ENCODE data around the gene PLCB1.
"Not testable (repeated sequence)": the region's sequence is repeated elsewhere in the genome, so short reads cannot be mapped to it uniquely, and the experiment has no call there.

The PLCB1 gene

DNA sequence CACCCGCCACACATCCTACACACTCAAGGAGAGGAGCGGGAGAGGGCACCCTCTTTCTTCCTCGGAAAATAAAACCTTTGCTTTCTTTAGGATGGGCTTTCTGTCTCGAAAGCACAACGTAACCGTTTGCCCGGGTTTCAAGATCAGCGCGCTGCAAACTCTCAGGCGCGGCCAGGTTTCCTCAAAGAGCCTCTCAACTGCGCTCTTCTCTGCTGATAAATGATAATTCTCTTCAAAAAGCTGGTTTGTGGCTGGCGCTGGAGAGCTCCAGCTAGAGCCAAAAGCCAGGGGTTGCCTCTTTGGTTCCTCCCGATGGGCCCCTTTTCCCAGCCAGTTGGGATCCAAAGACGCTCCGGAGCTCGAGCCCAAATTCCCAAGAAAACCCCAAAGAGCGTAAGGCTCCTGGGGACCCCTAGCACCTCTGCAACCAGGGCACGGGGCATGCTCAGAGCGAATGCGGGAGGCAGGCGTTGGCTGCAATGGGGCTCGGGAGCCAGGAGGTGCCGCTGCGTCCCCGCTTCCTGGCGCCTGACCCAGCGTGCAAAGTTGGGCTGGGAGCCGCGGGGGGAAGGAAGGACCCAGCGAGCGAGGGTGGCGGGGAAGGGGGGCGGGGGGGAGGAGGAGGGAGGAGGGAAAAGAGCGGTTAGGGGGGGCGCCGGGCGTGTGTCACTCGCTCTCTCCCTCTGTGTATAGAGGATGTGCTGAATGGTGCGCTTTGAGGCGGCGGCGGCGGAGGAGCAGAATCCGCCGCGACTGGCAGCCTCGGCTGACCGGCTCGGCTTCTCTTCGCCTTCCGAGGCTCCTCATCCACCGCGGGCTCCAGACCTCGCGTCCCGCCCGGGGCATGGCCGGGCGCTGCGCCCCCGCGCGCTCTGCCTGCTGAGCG lies at the start of gene PLCB1:
Gene PLCB1 (plus strand): TSS at position 669 of the 886 bp plus-strand sequence. CDS start 386 bp downstream, outside the sequence.
- DNase-seq: no peak

DNA sequence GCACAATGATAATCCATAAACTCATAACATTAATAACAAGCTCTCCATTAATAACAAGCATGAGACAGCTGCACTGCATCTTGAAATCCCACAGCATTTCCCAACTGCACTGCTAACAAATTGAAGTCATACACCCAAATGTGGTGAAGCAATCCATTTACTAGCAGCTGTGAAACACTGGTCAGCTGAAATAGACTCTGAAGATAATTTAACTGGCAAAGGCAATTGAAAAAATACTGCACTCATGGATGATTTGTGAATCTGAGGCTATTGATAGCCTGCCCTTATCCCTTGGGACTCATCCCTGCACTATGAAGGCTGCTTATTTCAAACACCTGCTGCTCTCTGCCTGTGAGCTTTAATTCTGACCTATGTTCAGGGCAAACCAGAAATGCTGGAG lies 49.1 kb upstream of the PLCB1 start:
- DNase-seq: no peak

DNA sequence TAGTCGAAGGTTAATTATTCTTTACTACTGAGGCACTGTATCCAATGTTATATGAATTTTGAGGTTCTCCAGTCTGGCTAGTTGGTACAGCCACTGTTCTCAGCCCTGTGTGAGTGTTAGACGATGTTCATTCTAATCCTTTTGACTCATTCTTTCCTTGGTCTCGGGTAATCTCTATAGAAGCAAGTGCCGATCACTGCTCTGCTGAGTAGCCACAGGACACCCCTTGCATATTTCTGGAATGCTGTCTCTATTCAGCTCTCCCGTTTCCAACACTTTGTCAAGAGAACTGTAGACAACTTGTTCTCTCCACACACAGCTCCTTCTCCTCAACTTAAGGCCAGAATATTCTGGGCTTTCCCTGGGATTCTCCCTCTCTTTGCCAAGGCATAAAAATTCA lies 42.4 kb upstream of the PLCB1 start:
- DNase-seq: no peak

DNA sequence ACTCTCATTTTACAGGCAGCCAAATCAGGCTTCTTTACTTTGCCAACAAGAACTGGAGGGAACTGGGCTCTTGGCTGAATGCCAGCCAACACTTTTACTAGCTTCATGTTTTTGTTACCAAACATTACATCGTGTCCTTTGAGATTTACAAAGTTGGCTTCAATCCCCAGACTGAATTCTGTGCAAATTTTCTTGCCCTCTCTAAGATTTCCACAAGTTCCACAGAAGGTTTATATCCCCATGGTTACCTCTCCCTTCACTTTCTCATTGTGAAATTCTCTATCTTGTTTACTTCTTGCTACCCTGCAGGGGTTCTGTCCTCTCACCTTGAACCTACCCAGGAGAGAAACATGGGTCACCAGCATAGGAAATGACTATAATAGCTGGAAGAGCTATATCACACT lies 37.6 kb upstream of the PLCB1 start:
- no peak for DNase-seq

DNA sequence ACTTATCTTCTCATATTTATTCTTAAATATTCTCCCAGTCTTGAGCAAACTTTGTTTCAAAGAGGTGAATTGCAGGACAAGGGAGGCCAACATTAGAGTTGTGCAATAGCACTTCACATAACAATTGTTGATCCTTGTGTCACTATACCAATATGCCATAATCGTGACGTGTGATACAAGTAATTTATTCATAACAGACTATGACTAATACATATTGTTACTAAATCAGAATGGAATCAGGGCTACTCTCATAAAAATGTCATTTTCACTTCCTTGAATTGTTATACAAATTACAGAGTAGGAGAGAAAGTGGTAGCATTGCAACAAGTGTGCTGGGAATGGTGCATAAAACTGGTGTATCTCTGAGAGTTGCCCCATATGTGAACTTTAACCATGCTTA lies 37.2 kb upstream of the PLCB1 start:
- no peak for DNase-seq

DNA sequence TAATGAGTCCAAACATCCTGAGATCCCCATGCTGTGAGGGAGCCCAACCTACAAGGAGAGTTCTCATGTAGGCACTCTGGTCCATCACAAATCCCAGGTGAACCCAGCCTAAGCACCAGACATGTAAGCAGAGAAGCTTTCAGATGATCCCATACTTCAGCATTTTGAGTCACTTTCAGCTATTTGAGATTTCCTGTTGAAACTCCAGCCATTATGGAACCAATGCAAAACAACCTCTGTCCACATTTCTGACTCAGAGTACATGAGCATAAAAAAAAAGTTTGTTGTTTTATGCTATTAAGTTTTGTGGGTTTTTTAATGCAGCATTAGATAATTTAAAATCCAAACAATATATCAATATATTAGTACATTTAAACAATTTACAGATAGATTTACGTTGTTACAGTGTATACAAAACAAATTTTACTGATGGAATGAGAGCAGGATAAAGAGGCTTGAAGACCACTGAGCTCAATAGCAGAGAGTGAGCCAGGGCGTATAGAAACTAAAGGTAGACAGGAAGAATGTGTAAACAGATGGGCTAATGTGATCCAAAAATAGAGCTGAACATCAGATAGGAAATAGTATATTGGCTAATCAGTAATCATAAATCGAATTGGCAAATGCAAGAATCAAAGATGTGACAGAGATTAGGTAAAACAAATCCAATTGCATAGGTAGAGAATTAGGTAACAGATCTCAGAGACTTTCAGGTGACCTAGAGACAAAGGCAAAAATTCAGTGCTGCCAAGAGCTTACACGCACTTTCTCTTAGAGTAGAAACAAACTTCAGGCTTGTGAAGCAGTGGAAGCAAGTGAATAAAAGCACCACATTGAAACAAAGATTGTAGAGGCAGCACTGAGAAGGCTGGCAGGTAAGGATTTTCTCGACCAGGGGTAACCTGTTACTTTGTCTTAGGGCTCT lies 36.2 kb upstream of the PLCB1 start:
- no peak for DNase-seq

DNA sequence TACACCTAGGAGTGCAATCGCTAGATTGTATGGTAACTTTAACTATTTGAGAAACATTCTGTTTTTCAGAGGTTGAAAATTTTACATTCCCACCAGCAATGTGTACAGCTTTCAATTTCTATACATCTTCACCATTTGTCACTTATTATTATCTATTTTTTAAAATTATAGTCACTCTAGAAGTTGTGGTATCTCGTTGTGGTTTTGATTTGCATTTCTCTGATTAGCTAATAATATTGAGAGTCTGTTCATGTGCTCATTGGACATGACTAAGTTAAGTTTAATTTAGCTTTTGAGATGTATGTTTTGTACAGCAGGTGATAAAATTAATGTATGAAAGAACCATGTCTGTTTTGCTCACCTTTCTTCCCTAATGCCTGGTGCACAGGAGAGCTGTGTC lies 34.8 kb upstream of the PLCB1 start:
- no peak for DNase-seq

DNA sequence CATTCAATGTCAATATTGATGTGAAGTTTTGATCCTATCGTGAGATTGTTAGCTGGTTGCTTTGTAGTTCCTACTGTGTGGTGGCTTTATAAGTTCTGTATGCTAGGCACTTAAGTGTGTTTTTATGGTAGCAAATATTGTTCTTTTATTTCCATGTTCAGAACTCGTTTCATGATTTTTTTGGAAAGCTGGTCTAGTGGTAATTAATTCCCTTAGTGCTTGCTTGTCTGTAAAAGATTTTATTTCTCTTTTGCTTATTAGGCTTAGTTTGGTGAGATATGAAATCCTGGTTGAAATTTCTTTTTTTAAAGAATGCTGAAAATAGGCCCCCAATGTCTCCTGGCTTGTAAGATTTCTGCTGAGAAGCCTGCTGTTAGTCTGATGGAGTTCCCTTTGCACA lies 27.8 kb upstream of the PLCB1 start:
- no peak for DNase-seq

DNA sequence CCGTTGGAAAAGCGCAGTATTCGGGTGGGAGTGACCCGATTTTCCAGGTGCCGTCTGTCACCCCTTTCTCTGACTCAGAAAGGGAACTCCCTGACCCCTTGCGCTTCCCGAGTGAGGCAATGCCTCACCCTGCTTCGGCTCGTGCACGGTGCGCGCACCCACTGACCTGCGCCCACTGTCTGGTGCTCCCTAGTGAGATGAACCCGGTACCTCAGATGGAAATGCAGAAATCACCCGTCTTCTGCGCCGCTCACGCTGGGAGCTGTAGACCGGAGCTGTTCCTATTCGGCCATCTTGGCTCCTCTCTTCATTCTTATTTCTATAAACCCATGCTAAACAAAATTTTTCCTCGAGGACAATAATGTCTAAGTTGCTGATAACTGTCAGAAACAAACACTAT lies 17.5 kb upstream of the PLCB1 start:
- not testable (repeated sequence) for DNase-seq

DNA sequence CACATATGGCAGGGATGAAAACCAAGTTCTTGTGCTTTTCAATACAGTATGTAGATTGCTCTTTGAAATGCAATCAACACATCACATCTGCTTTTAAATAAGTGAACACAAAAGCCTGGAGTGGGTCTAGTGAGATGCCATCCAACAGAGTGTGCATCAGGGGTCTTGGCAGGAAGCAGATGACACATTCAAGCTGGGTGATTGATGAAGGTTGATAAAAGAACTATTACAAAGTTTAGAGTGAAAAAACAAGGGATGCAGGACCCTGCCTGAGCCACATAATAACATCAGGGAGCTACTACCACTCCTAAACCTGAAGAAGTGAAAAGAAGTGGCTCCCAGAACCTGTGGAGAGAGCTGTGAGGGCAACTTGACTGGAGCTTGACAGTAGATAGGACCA lies 16.6 kb upstream of the PLCB1 start:
- no peak for DNase-seq

DNA sequence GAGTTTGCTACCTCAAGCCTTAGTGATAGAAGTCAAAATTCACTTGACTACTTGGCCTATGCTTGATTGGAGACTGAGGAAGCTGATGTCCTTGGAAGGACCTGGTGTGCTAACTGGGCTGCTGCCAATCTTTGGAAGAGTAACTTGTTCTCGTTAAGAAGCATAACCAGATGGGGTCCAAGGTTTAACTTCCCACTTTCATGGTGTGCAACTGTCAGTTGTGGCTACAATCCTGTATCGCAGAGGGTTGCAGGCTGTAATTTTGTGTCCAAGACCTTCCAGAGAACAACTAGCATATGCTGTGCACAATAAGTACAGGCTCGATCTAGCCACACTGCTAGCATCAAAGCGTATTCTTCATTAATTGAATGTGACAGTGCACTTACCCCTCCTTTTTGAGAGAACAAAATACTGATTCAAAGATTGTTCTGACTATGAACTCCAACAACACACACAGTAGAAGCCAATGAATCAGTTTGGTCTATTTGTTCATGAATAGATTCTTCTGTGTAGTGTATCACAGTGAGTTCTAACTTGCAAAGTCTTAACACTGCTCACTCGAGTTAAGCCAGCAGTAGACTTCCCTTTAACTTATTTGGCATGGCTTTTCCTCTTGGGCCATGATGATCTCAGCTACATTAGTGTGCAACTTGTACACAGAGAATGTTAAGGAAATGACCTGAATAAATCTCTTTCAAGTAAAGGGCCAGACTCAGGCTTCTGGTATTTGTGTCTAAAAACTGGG lies 15.8 kb upstream of the PLCB1 start:
- no peak for DNase-seq

DNA sequence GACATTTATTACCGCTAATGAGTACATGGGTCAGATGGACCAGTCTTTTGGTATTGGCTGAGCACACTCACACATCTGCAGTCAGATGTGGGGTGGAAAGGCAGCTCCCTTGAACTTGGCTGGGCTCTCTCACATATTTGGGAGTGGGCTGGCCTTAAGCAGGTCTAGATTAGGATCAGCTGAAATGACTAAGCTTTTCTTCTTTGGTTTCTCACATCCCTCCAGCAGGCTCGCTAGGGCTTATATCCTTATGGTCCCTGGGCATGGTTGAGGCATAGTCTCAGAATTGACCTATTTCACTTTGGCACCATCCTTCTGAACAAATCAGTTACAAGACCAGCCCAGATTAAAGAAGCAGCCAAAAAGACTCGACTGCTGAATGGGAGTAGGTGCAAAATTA lies 14.4 kb upstream of the PLCB1 start:
- no peak for DNase-seq

DNA sequence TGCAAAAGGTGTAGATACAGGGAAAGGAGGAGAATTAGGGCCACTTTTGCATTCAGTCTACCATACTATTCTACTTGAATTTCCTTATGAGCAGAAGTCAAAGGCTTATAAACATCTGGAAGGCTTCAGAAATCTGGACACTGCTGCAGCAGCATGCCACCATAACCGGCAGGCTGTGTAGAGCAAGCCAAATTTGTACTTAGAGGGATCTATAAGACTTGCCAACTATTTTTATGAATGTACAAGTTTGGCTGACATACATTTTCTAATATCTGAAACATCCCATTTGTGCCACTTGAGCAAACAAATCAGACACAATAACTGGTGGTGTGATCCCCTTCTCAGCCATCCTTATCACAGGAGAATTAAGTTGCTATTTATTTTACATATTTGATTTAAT lies 14.0 kb upstream of the PLCB1 start:
- no peak for DNase-seq

DNA sequence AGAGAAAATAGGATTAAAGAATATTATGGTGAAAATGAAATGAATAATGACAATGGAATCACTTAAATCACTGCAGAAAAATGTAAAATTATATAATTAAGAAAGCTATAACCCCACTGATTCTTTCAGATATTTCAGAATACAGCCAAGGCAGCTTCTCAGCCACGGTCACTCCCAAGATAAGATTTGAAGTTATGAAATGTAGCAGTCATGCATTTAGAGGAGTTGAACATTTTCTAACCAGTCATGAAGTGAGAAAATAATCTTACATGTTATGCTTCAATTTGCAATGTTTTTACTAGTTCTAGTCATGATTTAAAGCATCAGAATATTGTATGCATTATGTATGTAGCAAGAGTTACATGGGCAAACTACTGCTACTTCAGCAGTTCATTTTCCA lies 13.3 kb upstream of the PLCB1 start:
- no peak for DNase-seq

DNA sequence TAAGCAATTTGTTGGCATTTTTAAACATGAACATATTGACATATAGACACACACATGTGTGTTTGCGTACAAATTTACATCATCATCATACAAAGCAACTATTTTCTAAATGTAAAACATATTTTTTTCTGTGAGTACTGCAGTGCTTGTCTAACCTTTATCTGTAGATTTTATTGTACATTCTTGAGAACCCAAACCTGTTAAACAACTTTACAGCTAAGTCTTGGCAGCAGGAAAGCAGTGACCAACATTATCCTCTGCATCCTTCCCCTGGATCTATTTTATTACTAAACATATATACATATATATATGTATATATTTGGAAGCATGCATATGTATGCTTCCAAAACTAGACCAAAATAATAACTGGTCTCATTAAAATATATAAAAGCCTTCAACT lies 10.4 kb upstream of the PLCB1 start:
- DNase-seq: no peak

DNA sequence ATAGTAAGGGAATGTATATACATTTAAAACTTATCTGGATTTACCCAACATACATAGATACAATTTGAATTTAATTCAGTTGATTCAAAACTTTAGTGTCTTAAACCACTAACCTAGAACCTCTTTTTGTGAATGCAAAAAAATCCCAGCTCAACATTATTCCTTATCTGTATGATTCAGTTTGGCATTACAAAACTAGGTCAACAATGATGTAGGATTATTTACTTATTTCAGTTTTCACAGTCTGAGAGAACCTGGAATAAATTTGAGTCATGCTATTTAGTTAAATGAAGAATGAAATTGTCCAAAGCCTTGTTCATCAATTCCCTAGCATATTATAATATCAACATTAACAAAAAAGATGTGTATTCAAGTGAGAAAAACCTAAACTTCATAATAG lies 7.4 kb upstream of the PLCB1 start:
- DNase-seq: no peak

DNA sequence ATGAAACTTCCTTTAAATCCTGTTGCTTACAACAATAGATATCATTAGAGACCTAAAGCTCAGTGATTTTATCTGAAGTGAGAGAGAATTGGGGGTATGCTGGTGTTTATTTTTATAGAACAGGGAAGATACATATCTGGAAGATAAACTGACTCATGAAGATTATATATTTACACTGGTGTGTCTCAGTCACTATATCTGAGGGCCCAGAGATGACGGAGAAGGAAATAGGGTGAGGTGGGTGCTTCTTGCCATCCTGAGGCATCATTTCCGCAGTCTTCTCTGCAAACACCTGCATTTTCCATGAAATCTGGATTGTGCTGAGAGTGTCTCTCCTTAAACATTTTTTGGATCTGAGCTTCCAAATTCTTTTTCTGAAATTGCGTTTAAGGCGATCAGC lies 5.9 kb upstream of the PLCB1 start:
- DNase-seq: no peak

DNA sequence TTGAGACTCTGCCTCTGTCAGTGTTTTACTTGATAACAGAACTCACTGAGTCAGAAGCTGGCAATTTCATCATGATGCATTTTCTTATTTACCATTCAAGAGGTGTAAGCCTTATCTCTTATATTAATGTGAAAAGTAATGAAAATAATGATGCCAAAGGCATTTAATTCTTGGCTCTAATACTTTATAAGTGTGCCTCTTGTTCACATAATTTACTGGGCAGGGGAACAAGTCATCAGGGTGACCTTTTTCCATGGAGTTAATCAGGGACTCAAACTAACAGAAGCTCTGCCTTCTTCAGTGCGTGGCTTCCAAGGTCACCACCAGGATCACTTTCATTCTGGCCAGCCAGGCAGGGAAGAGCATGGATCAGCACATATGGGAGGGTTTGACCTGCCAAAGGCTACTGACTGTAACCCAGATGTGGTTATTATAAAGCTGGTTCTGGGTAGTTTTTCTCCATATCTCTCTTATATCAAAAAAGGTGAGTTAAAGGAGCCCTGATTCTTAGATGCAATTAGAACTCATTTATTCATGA lies 5.2 kb upstream of the PLCB1 start:
- DNase-seq: no peak

DNA sequence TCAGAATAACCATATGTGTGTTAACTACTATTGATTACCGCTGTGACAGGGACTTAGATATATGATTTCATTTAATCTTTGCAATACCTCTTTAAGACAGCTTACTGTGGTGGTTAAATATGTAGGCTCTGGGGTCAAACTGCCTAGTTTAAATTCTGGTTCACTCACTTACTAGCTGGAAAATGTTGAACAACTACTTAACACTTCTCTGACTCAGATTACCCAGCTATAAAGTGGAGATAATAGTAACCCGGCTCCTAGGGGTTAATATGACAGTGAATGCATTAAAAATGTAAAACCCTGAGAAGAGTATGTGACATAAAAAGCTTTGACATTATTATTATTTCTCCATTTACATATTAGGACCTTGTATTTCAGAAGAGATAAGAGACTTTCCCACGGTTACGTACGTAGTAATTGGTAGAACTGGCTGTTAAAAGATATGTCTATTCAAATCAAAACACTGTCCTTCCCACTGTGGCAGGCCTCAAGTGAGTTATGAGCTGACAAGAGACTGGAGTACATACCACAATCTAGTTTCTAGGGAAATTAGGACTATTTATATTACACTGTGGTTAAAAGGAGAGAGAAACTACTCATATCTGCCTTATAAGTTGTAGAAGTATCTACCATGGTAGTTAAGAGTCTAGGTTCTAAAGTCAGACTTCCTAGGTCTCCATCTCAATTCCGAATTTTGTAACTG lies 4.4 kb upstream of the PLCB1 start:
- DNase-seq: no peak

DNA sequence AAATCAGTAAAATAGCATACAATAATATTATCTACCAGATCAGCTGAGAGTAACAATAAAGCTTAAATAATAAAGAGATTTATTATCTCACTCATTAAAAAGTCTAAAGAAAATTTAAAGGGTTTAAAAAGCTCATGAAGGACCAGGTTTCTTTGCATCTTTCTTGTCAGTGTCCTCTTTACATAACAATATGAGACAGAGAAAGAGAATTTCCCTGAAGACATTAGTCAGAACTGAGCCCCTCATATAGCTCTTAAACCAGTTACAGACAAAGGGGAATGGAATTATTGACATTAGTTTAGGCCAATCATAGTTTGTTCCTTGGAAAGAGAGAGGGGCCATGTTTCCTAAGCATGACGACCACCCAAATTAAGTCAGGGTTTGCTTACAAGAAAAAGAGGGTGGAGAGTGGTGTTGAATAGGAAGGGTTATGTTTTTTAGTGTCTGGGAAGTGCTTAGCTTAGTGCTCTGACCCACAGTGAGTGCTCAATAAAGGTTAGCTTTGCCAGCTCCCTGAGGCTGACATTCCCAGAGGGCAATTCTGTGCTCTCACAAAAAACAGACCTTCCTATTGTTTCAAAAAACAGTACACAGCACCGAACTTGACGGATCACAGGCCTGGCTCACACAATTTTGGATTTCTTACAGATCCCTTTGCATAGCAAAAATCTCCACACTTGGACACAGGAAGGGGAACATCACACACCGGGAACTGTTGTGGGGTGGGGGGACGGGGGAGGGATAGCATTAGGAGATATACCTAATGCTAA lies 3.6 kb upstream of the PLCB1 start:
- no peak for DNase-seq

DNA sequence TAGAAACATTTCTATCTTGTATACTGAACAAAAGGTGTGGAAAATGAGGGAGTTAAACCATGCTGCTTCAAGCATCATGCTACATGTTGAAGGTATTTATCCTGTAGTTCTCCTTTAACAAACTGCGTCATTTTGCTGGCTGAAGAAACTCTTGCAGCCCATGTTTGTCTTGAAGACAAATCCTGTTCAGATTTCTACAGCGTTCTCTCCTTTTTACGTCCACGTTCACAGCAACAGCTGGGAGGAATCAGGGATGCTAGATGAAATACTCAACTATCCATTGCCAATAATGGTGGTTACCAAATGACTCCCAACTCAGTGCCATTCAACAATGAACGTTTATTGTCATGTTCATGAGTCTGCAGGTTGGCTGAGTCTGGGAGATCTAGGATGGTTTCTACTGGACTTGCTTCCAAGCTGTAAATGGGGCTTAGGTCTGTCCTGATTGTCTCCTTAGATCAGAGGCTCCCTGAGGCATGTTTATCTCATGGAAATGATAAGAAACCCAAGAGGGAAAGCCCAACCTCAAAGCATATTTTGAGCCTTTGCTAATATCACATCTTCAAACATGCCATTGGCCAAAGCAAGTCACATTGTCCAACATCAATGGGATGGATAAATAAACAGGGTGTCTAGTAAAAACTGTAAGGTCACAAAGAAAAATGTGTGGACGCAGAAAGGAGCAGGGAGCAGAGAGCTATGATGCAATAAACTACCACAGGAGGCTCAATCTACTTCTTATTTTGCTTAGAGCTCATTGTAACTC lies 2.7 kb upstream of the PLCB1 start:
- no peak for DNase-seq
